8988T (cell line): ENCODE results near the gene APOBEC3H.

Experiments
- DNase-seq: peaks from one replicate; pipeline ENCODE4 v3.0.0; 2011

The APOBEC3H gene

GRCh38 chr22:39138357-39138997 is 41.4 kb downstream of the APOBEC3H start:
- no peak for DNase-seq

GRCh38 chr22:39139933-39140332 is 42.9 kb downstream of the APOBEC3H start:
- no peak for DNase-seq

GRCh38 chr22:39142088-39142680 is 45.1 kb downstream of the APOBEC3H start:
- no peak for DNase-seq

GRCh38 chr22:39144101-39144767 is 47.2 kb downstream of the APOBEC3H start:
- no peak for DNase-seq

- DNase-seq = no peak
These were observed 49.4 kb downstream of the APOBEC3H start for GRCh38 chr22:39146256-39147101.

- no peak for DNase-seq
These were observed 50.4 kb downstream of the APOBEC3H start for GRCh38 chr22:39147335-39148025.

GRCh38 chr22:39148026-39148726 is 51.1 kb downstream of the APOBEC3H start:
- no peak for DNase-seq

- DNase-seq = peak; percentile 47
These were observed 51.9 kb downstream of the APOBEC3H start for GRCh38 chr22:39148727-39149535.

- DNase-seq = peak; percentile 52
These were observed 53.1 kb downstream of the APOBEC3H start for GRCh38 chr22:39149915-39150847.

GRCh38 chr22:39150848-39151215 is 53.8 kb downstream of the APOBEC3H start:
- no peak for DNase-seq

- no peak for DNase-seq
These were observed 54.4 kb downstream of the APOBEC3H start for GRCh38 chr22:39151329-39151975.

GRCh38 chr22:39152024-39152510 is 55.0 kb downstream of the APOBEC3H start:
- DNase-seq = no peak

- DNase-seq = peak; percentile 87
These were observed 55.6 kb downstream of the APOBEC3H start, which contains the start of gene CBX7 for GRCh38 chr22:39152511-39153219. Gene CBX7, minus strand, starts transcription at chr22:39152680. Its CDS starts 236 bp downstream, at chr22:39152444.

GRCh38 chr22:39153220-39153717 is 56.2 kb downstream of the APOBEC3H start:
- no peak for DNase-seq
